MM.1S (cell line): Measurements from ENCODE around the gene SCNM1.
"Not testable (repeated sequence)": the region's sequence is repeated elsewhere in the genome, so short reads cannot be mapped to it uniquely, and the experiment has no call there.

Source experiments
- DNase-seq: peaks from one replicate; pipeline ENCODE4 v3.0.0-alpha.2; 2015
- H2AFZ ChIP-seq: fragments of 300-600 bp; sonication (generic); 2 replicates; pipeline ENCODE4 v1.6.0; 2016; ENCODE audit warnings: antibody characterized with exemption, low read length
- H3F3A ChIP-seq: fragments of 300-600 bp; sonication (generic); 2 replicates; pipeline ENCODE4 v1.6.1; 2016; ENCODE audit warnings: mild to moderate bottlenecking, antibody characterized with exemption, low read length, moderate library complexity, mixed read lengths; ENCODE audit not compliant: insufficient read depth
- H3K27ac ChIP-seq: fragments of 300-600 bp; sonication (generic); 2 replicates; pipeline ENCODE4 v1.5.1; 2016; ENCODE audit warnings: mild to moderate bottlenecking, low read length
- H3K27me3 ChIP-seq: fragments of 300-600 bp; sonication (generic); replicated peaks from 2 replicates; pipeline ENCODE4 v1.6.0; 2016; ENCODE audit warnings: low read length; ENCODE audit not compliant: insufficient read depth
- H3K36me3 ChIP-seq: fragments of 300-600 bp; sonication (generic); replicated peaks from 2 replicates; pipeline ENCODE4 v1.6.1; 2016; ENCODE audit warnings: mild to moderate bottlenecking, low read length, mixed read lengths; ENCODE audit not compliant: insufficient read depth
- H3K4me1 ChIP-seq: fragments of 300-600 bp; sonication (generic); 2 replicates; pipeline ENCODE4 v1.6.1; 2016; ENCODE audit warnings: low read length, mixed read lengths
- H3K4me2 ChIP-seq: fragments of 300-600 bp; sonication (generic); 2 replicates; pipeline ENCODE4 v1.6.0; 2016; ENCODE audit warnings: low read depth, low read length
- H3K4me3 ChIP-seq: fragments of 300-600 bp; sonication (generic); 2 replicates; pipeline ENCODE4 v1.5.1; 2016; ENCODE audit warnings: low read length, mixed read lengths
- H3K79me2 ChIP-seq: fragments of 300-600 bp; sonication (generic); 2 replicates; pipeline ENCODE4 v1.6.1; 2016; ENCODE audit warnings: mixed run types, low read length, mixed read lengths
- H3K9ac ChIP-seq: fragments of 300-600 bp; sonication (generic); 2 replicates; pipeline ENCODE4 v1.6.1; 2016; ENCODE audit warnings: low read length, mixed read lengths
- H3K9me2 ChIP-seq: fragments of 300-600 bp; sonication (generic); replicated peaks from 2 replicates; pipeline ENCODE4 v1.6.1; 2016; ENCODE audit warnings: mild to moderate bottlenecking, low read length, mixed read lengths; ENCODE audit not compliant: insufficient read depth
- H3K9me3 ChIP-seq: fragments of 300-600 bp; sonication (generic); replicated peaks from 2 replicates; pipeline ENCODE4 v1.6.1; 2016; ENCODE audit warnings: mild to moderate bottlenecking, low read length, mixed read lengths; ENCODE audit not compliant: insufficient read depth
- H4K20me1 ChIP-seq: fragments of 300-600 bp; sonication (generic); 2 replicates; pipeline ENCODE4 v1.6.1; 2016; ENCODE audit warnings: mild to moderate bottlenecking, low read length, moderate library complexity, mixed read lengths; ENCODE audit not compliant: insufficient read depth
- EZH2 ChIP-seq: fragments of 300-600 bp; sonication (generic); optimal IDR thresholded peaks from 2 replicates; pipeline ENCODE3; 2017; ENCODE audit warnings: low read depth, mild to moderate bottlenecking, antibody characterized with exemption, low read length, mixed read lengths
- EZH2phosphoT487 ChIP-seq: fragments of 300-600 bp; sonication (generic); IDR thresholded peaks from 2 replicates; pipeline ENCODE4 v1.6.1; 2018; ENCODE audit warnings: antibody characterized with exemption, low read length
- TF ChIP-seq, protein P1 (sequence below): fragments of 300-600 bp; sonication (generic); IDR thresholded peaks from 2 replicates; pipeline ENCODE4 v1.5.1; 2016; ENCODE audit warnings: antibody characterized with exemption, low read length, mixed read lengths

Gene SCNM1

DNA sequence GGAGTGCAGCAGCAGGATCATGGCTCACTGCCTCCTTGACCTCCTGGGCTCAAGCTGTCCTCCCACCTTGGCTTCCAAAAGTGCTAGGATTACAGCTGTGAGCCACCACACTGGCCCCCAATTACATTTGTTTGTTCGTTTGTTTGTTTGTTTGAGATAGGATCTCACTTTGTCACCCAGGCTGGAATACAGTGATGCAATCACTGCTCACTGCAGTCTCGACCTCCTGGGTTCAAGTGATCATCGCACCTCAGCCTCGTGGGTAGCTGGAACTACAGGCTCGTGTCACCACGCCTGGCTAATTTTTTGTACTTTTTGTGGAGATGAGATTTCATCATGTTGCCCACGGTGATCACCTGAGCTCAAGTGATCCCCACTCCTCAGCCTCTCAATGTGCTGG is 26.1 kb downstream of the SCNM1 start:
- no peak overlapping the region for H3K4me3 ChIP-seq
- H4K20me1 ChIP-seq: no peaks in the 10 kb centered on the region
- peaks cover 21% of the 10 kb centered on the region for H3K79me2 ChIP-seq
- H3K9ac ChIP-seq: no peak overlapping the region
- no peak overlapping the region for H2AFZ ChIP-seq
- no peak overlapping the region for H3K4me2 ChIP-seq
- no peak for TF ChIP-seq EZH2phosphoT487
- TF ChIP-seq, protein P1, sequence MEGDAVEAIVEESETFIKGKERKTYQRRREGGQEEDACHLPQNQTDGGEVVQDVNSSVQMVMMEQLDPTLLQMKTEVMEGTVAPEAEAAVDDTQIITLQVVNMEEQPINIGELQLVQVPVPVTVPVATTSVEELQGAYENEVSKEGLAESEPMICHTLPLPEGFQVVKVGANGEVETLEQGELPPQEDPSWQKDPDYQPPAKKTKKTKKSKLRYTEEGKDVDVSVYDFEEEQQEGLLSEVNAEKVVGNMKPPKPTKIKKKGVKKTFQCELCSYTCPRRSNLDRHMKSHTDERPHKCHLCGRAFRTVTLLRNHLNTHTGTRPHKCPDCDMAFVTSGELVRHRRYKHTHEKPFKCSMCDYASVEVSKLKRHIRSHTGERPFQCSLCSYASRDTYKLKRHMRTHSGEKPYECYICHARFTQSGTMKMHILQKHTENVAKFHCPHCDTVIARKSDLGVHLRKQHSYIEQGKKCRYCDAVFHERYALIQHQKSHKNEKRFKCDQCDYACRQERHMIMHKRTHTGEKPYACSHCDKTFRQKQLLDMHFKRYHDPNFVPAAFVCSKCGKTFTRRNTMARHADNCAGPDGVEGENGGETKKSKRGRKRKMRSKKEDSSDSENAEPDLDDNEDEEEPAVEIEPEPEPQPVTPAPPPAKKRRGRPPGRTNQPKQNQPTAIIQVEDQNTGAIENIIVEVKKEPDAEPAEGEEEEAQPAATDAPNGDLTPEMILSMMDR: no peak
- TF ChIP-seq EZH2: no peak
- no peaks in the 10 kb centered on the region for H3K9me3 ChIP-seq
- no peak for DNase-seq
- 0 out of 2 replicates have a peak, but pooled peaks cover 8% of the 10 kb centered on the region for H3F3A ChIP-seq
- H3K36me3 ChIP-seq: no peaks in the 10 kb centered on the region
- no peaks in the 10 kb centered on the region for H3K9me2 ChIP-seq
- H3K27me3 ChIP-seq: peaks cover 28% of the 10 kb centered on the region
- H3K4me1 ChIP-seq: 0 out of 2 replicates have a peak, but pooled peaks cover 4% of the 10 kb centered on the region
- no peak overlapping the region for H3K27ac ChIP-seq

DNA sequence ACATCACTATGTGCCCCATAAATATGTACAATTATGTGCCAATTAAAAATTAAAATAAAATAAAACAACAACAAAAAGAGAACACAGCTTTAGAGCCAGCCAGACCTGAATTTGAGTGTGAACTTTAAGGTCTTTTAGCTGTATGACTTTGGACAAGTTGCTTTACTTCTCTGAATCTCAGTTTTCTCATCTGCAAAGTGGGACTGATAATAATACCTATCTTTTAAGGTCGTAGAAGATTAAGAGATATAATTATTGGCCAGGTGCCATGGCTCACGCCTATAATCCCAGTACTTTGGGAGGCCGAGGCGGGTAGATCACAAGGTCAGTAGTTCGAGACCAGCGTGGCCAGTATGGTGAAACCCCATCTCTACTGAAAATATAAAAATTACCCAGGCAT is 27.4 kb downstream of the SCNM1 start:
- H4K20me1 ChIP-seq: no peaks in the 10 kb centered on the region

GRCh38 chr1:151193856-151194255 is 27.9 kb downstream of the SCNM1 start:
- Histone ChIP-seq H3K4me1 (peaks cover 9% of the 10 kb centered on the region), H3K79me2 (peaks cover 17% of the 10 kb centered on the region), H3K4me3 (no peak overlapping the region), H3K36me3 (no peaks in the 10 kb centered on the region), H2AFZ (no peak overlapping the region), H3K27ac (no peak overlapping the region), H3K9me2 (no peaks in the 10 kb centered on the region), H3K4me2 (no peak overlapping the region), H3K27me3 (peaks cover 28% of the 10 kb centered on the region), H3F3A (peaks cover 15% of the 10 kb centered on the region), H3K9ac (no peak overlapping the region), H3K9me3 (no peaks in the 10 kb centered on the region), H4K20me1 (no peaks in the 10 kb centered on the region)
- no peak for DNase-seq
- TF ChIP-seq, protein P1: no peak
- TF ChIP-seq EZH2 (no peak), EZH2phosphoT487 (no peak)

More for the DNA sequence above, 27.4 kb downstream of the SCNM1 start:
- TF ChIP-seq, protein P1: no peak
- H3K4me2 ChIP-seq: no peak overlapping the region
- H3K4me1 ChIP-seq: peaks cover 9% of the 10 kb centered on the region
- H3K27ac ChIP-seq: no peak overlapping the region
- no peaks in the 10 kb centered on the region for H3K9me3 ChIP-seq
- H3K4me3 ChIP-seq: no peak overlapping the region
- H3K27me3 ChIP-seq: peaks cover 28% of the 10 kb centered on the region
- H3F3A ChIP-seq: peaks cover 15% of the 10 kb centered on the region
- DNase-seq: no peak
- H3K36me3 ChIP-seq: no peaks in the 10 kb centered on the region
- H3K9ac ChIP-seq: no peak overlapping the region
- no peak overlapping the region for H2AFZ ChIP-seq
- no peaks in the 10 kb centered on the region for H3K9me2 ChIP-seq
- peaks cover 18% of the 10 kb centered on the region for H3K79me2 ChIP-seq

DNA sequence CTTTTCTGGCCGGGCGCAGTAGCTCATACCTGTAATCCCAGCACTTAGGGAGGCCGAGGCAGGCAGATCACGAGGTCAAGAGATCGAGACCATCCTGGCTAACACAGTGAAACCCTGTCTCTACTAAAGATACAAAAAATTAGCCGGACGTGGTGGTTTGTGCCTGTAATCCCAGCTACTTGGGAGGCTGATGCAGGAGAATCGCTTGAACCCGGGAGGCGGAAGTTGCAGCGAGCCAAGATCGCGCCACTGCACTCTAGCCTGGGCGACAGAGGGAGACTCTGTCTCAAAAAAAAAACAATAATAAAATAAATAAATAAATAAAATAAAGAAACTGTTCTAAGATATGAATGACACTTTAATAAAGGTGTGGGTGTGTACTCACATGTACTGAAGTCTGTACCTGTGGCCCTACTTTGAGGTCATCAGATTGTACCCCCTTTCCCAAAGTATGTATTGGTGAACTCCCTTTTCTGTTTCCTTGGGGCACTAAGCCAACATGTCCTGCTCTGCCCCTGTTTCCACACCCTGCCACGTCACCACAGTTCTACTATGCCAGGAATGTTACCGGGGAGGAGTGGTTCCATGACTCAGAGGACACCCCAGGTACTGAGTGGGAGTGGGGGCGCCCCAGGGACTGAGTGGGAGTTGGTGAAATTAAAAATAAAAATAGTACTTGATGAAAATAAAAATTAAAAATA is 29.1 kb downstream of the SCNM1 start:
- H3K27me3 ChIP-seq: peaks cover 28% of the 10 kb centered on the region
- not testable (repeated sequence) for H3K9ac ChIP-seq, H3F3A ChIP-seq, H3K36me3 ChIP-seq, H3K4me1 ChIP-seq, H3K27ac ChIP-seq, H4K20me1 ChIP-seq, H3K4me2 ChIP-seq, DNase-seq, H3K9me2 ChIP-seq, H3K9me3 ChIP-seq, H2AFZ ChIP-seq, H3K4me3 ChIP-seq
- peaks cover 17% of the 10 kb centered on the region for H3K79me2 ChIP-seq
